Activated CD4-positive, alpha-beta T cell treated with anti-CD3 and anti-CD28 coated beads, Interleukin-2, Interleukin-6, amounts not matched to agents 100 ng/mL and 50 ng/mL, durations not matched to agents 16 hours and 8 hours (primary cell): Measurements from ENCODE around the gene APLNR.

ENCODE experiments used
- DNase-seq: peaks from one replicate; pipeline ENCODE4 v3.0.0-alpha.2; 2020

APLNR gene

DNA sequence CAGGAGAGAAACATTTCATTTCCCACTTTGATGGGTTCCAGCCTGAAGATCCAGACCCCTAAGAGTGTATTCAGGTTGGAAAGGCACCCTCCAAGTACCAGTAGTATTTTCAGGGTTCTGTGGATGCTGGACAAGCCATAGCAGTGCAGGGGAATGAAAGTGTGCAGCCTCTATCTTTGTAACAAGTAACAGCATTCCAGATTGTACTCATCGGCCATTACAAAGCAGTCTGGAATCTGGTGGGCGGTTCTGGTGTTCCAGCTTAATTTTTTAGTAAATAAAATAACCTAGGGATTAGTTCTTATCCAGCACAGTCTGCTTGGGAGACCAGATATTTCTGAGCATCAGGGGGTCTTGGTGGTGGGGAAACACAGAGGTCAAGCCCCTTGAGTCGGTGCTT lies 22.6 kb downstream of the APLNR start:
- DNase-seq, result no peak

GRCh38 chr11:57214098-57214417 lies 23.0 kb downstream of the APLNR start:
- no peak for DNase-seq

GRCh38 chr11:57213342-57214097 lies 23.5 kb downstream of the APLNR start:
- no peak for DNase-seq

DNA sequence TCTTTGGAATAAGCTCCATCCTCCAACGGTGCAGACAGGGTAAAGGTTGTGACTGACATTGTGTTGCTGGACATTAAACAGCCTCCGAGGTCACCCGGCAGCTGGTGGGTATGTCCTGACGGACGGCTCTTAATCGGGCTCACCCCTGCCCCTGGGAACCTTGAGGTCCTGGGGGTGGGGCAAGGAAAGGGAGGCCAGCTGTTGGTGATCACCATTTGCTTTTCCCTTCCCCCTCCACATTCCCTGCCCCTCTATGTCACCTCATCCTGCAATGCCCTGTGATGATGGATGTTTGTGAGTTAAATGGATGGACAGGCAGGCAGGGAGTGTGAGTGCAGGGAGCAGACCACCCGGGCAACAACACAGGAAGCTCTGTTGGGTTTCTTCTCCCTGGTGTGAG lies 26.3 kb downstream of the APLNR start:
- DNase-seq, result no peak

GRCh38 chr11:57207168-57207567 lies 29.9 kb downstream of the APLNR start:
- no peak for DNase-seq

- DNase-seq, result no peak
Measured at GRCh38 chr11:57205041-57205641, 31.9 kb downstream of the APLNR start.

- no peak for DNase-seq
Measured at GRCh38 chr11:57203882-57204480, 33.1 kb downstream of the APLNR start.

- no peak for DNase-seq
Measured at GRCh38 chr11:57203359-57203758, 33.7 kb downstream of the APLNR start.

GRCh38 chr11:57202281-57202680 lies 34.8 kb downstream of the APLNR start:
- DNase-seq, result no peak

DNA sequence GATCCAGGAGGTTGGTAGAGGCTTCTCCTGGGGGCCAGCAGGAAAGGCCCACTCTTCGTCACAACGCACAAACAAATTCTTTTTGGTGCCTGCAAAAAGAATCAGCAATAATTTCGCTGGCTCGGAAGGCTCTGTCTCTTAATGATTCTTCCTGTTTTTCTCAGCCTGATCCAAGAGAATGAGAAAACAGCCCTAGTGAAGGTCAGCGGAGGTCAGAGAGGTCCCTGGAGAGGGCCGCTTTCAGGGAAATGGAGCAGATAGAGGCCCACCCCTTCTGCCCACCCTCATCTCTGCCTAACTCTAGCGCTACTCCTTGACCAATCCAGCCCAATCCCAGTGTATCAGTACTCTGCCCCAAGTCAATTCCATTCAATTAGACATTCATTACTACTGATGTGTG lies 36.1 kb downstream of the APLNR start:
- DNase-seq, result no peak

- DNase-seq, result no peak
Measured at GRCh38 chr11:57199330-57199729, 37.7 kb downstream of the APLNR start.

GRCh38 chr11:57197762-57198161 lies 39.3 kb downstream of the APLNR start:
- no peak for DNase-seq

DNA sequence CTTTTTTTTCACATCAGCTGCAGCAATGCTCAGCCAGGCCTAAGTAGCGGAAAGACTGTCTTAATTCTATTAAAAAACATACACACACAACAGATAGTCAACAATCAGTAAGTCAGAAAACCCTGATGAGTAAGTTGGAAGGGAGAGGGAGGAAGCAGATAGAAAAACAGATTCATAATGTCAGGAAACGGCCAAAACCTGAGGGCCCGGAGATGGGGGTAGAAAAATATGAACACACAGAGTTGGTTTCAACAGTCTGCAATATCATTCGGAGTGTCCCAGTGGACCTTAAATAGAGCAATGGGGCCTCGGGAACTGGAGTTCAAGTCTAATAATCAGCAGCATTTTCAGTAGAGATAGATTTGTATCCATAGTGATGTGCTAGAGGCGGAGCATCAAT lies 40.5 kb downstream of the APLNR start:
- DNase-seq, result no peak

- DNase-seq, result no peak
Measured at GRCh38 chr11:57192316-57192715, 44.7 kb downstream of the APLNR start.

GRCh38 chr11:57191311-57192219 lies 45.5 kb downstream of the APLNR start:
- DNase-seq, result no peak

DNA sequence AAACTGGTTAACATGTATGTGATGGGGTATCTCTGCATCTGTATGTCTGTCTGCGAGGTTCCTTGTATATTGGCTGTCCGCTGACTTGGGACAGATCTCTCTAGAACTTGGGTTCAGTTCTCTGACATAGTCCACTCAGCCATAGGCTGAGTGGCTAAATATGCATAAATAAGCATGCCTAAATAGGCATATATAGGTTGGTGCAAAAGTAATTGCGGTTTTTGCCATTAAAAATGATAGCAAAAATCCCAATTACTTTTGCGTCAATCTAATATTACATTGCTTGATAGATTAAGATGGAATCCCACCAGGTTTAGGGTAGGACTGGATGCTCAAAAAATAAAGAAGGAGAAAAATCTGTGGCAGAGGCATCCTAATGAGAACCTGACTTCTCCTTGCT lies 46.5 kb downstream of the APLNR start:
- DNase-seq, result no peak
